GM18520 (cell line): ENCODE data around the gene ARHGAP20.

Experiments
- ATAC-seq: cut with Tn5 transposase; IDR thresholded peaks from one replicate; pipeline ENCODE4 v1.9.1; 2021; ENCODE audit not compliant: unreplicated experiment

Gene ARHGAP20

GRCh38 chr11:110720431-110721275 lies 8.4 kb upstream of the ARHGAP20 start:
- ATAC-seq = no peak

- no peak for ATAC-seq
These were observed 4.1 kb upstream of the ARHGAP20 start for GRCh38 chr11:110716361-110716760.

- ATAC-seq = no peak
These were observed 3.3 kb upstream of the ARHGAP20 start for GRCh38 chr11:110715541-110715940.

- no peak for ATAC-seq
These were observed 1.2 kb upstream of the ARHGAP20 start for GRCh38 chr11:110713449-110713776.

- no peak for ATAC-seq
These were observed 617 bp upstream of the ARHGAP20 start for GRCh38 chr11:110712659-110713448.

GRCh38 chr11:110711448-110711775 lies 825 bp downstream of the ARHGAP20 start:
- ATAC-seq = no peak

GRCh38 chr11:110710628-110711381 lies 1.4 kb downstream of the ARHGAP20 start:
- ATAC-seq = no peak

- no peak for ATAC-seq
These were observed 7.9 kb downstream of the ARHGAP20 start for GRCh38 chr11:110704210-110704864.

- ATAC-seq = no peak
These were observed 20.3 kb downstream of the ARHGAP20 start for GRCh38 chr11:110691926-110692325.

GRCh38 chr11:110689306-110689705 lies 22.9 kb downstream of the ARHGAP20 start:
- ATAC-seq = no peak

- ATAC-seq = no peak
These were observed 32.8 kb downstream of the ARHGAP20 start for GRCh38 chr11:110679323-110679975.

- no peak for ATAC-seq
These were observed 36.7 kb downstream of the ARHGAP20 start for GRCh38 chr11:110675548-110675947.

- ATAC-seq = no peak
These were observed 46.4 kb downstream of the ARHGAP20 start for GRCh38 chr11:110665689-110666465.

GRCh38 chr11:110655967-110656366 lies 56.3 kb downstream of the ARHGAP20 start:
- no peak for ATAC-seq

GRCh38 chr11:110654456-110654855 lies 57.8 kb downstream of the ARHGAP20 start:
- ATAC-seq = no peak

GRCh38 chr11:110645253-110645652 lies 67.0 kb downstream of the ARHGAP20 start:
- ATAC-seq = no peak

GRCh38 chr11:110634370-110634769 lies 77.9 kb downstream of the ARHGAP20 start:
- ATAC-seq = no peak

GRCh38 chr11:110631551-110631950 lies 80.7 kb downstream of the ARHGAP20 start:
- ATAC-seq = no peak

- ATAC-seq = no peak
These were observed 82.6 kb downstream of the ARHGAP20 start for GRCh38 chr11:110629594-110629993.

- ATAC-seq = no peak
These were observed 90.4 kb downstream of the ARHGAP20 start for GRCh38 chr11:110621826-110622225.
